Measurements from ENCODE around the gene ANKFN1. TPM values are rescaled to one million over a fixed set of nuclear protein-coding genes. Genes with fewer than 3 reads are reported as not detected.

ANKFN1 gene
- polyA plus RNA-seq, 2 donors = 0.08 to 0.09 TPM

DNA sequence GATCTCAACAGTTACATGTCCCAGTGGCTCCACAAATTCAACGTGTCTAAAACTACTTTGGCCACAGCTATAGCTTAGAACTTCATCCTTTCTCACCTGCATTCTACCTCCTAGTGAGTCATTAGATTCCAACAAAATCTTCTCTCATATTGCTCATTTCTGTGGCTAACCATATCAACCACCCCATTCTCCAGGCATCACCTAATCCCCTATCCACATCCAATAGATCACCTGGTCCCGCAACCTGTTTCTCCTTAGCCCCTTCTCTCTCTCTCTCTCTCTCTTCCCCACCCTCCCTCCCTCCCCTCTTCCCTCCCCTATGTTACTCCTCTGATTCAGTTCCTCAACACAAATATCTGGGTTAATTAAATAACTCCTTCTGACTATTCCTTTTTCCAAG lies 64.6 kb downstream of the ANKFN1 start:
- Histone ChIP-seq H3K36me3 (ENCODE audit: control insufficient read depth in 2 of 2, insufficient read depth in 2 of 2, low read length in 1 of 2) (no peaks in the 10 kb centered on the region), H3K4me1 (ENCODE audit: control insufficient read depth in 2 of 2, insufficient read depth in 2 of 2, low read length in 1 of 2) (no peaks in the 10 kb centered on the region), H3K4me3 (ENCODE audit: low read depth in 1 of 2, low read length in 2 of 2) (no peak overlapping the region), H3K27me3 (ENCODE audit: control insufficient read depth in 1 of 2, insufficient read depth in 2 of 2, low read length in 2 of 2) (no peaks in the 10 kb centered on the region), H3K9me3 (ENCODE audit: control insufficient read depth in 2 of 2, insufficient read depth in 1 of 2, low read depth in 1 of 2, low read length in 1 of 2) (no peaks in the 10 kb centered on the region), H3K27ac (ENCODE audit: low read depth in 2 of 2, low read length in 1 of 2) (no peak overlapping the region)
- 87 to 90% methylated on average over 2 of the region's 2 CpGs for WGBS, 2 donors

DNA sequence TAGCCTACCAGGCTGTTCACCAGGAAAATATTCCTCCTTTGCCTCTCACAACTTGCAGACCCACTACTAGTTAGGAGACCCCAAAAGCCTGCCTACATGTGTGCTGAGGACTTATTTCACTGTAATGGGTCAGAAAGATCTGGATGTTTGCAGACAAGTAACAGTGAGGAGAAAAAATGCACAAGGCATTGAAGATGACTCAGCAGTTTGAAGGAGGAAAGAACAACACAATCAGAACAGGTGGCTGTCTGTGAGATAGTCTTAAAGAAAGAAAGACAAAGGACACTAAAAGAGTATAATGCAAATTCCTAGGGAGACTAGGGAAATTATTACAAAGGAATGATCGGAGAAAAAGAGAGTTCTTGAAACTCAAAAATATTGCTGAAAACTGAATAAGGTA lies 69.0 kb downstream of the ANKFN1 start:
- Histone ChIP-seq H3K27me3 (ENCODE audit: control insufficient read depth in 1 of 2, insufficient read depth in 2 of 2, low read length in 2 of 2) (no peaks in the 10 kb centered on the region), H3K9me3 (ENCODE audit: control insufficient read depth in 2 of 2, insufficient read depth in 1 of 2, low read depth in 1 of 2, low read length in 1 of 2) (no peaks in the 10 kb centered on the region), H3K36me3 (ENCODE audit: control insufficient read depth in 2 of 2, insufficient read depth in 2 of 2, low read length in 1 of 2) (no peaks in the 10 kb centered on the region), H3K4me3 (ENCODE audit: low read depth in 1 of 2, low read length in 2 of 2) (no peak overlapping the region), H3K4me1 (ENCODE audit: control insufficient read depth in 2 of 2, insufficient read depth in 2 of 2, low read length in 1 of 2) (no peaks in the 10 kb centered on the region), H3K27ac (ENCODE audit: low read depth in 2 of 2, low read length in 1 of 2) (no peak overlapping the region)
- WGBS, 2 donors = 90 to 94% methylated on average over 1 of the region's 1 CpG

DNA sequence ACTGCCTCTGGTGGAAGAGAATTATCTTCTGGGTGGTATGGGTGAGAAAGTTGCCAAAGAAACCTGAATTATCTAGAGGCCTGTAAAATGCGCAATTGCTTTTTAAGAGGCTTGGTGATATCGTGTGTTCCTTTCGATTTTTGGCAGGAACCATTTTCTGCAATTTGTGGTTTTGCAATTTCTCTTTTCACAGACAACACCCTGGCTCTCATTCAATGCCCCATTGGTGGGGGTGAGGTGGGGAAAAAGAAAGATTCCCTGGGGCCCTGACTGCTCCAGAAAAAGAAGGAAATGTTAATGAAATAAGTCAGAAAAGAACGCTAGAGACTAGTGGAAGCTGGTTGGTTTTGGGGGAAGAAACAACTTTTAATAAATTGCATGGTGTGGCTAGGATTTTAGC lies 77.4 kb downstream of the ANKFN1 start:
- Histone ChIP-seq H3K9me3 (ENCODE audit: control insufficient read depth in 2 of 2, insufficient read depth in 1 of 2, low read depth in 1 of 2, low read length in 1 of 2) (no peaks in the 10 kb centered on the region), H3K36me3 (ENCODE audit: control insufficient read depth in 2 of 2, insufficient read depth in 2 of 2, low read length in 1 of 2) (no peaks in the 10 kb centered on the region), H3K27ac (ENCODE audit: low read depth in 2 of 2, low read length in 1 of 2) (no peak overlapping the region), H3K27me3 (ENCODE audit: control insufficient read depth in 1 of 2, insufficient read depth in 2 of 2, low read length in 2 of 2) (no peaks in the 10 kb centered on the region), H3K4me1 (ENCODE audit: control insufficient read depth in 2 of 2, insufficient read depth in 2 of 2, low read length in 1 of 2) (no peaks in the 10 kb centered on the region), H3K4me3 (ENCODE audit: low read depth in 1 of 2, low read length in 2 of 2) (no peak overlapping the region)
- 38 to 47% methylated on average over 4 of the region's 4 CpGs for WGBS, 2 donors

DNA sequence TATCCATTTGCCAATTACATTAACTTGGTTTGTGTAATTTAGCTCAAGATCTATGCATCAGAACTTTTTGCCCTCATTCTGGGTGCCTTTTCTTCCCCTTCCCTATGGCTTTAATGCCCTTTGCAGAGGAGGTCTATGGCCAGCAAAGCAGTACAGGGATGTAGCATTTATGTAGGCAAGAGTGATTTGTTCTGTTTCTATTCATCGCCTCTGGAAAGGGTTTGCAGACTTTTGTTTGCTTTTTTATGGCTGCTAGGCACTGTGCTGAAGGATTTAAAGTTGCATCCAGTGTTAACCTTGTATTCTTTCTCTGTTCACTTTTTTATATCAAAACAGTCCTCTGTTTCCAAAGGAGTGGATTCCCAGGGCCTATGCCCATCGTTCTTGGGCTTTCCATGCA lies 78.0 kb downstream of the ANKFN1 start:
- no peaks in the 10 kb centered on the region for H3K4me1 ChIP-seq (ENCODE audit: control insufficient read depth in 2 of 2, insufficient read depth in 2 of 2, low read length in 1 of 2)
- WGBS, 2 donors = 70 to 83% methylated on average over 2 of the region's 2 CpGs
- no peaks in the 10 kb centered on the region for H3K9me3 ChIP-seq (ENCODE audit: control insufficient read depth in 2 of 2, insufficient read depth in 1 of 2, low read depth in 1 of 2, low read length in 1 of 2)
- no peak overlapping the region for H3K4me3 ChIP-seq (ENCODE audit: low read depth in 1 of 2, low read length in 2 of 2)
- no peak overlapping the region for H3K27ac ChIP-seq (ENCODE audit: low read depth in 2 of 2, low read length in 1 of 2)
- H3K36me3 ChIP-seq (ENCODE audit: control insufficient read depth in 2 of 2, insufficient read depth in 2 of 2, low read length in 1 of 2) = no peaks in the 10 kb centered on the region
- no peaks in the 10 kb centered on the region for H3K27me3 ChIP-seq (ENCODE audit: control insufficient read depth in 1 of 2, insufficient read depth in 2 of 2, low read length in 2 of 2)

DNA sequence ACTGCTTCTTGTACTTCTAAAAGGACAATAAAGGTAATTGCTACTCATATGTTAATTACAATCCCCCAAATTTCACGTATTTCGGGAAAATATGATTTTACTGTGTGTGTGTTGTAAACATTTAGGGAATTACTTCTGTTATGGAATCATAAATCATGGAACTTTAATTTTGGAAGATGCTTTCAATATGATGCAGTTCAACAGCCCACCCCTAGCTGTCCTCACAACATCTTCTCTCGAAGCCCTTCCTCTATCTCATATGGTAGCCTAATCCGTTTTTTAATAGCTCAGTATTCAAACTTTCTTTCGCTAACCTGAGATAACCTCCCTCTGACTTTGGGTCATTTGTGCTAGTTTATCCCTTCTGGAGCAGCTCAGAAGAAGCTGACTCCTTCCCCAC lies 78.4 kb downstream of the ANKFN1 start:
- Histone ChIP-seq H3K27ac (ENCODE audit: low read depth in 2 of 2, low read length in 1 of 2) (no peak overlapping the region), H3K9me3 (ENCODE audit: control insufficient read depth in 2 of 2, insufficient read depth in 1 of 2, low read depth in 1 of 2, low read length in 1 of 2) (no peaks in the 10 kb centered on the region), H3K27me3 (ENCODE audit: control insufficient read depth in 1 of 2, insufficient read depth in 2 of 2, low read length in 2 of 2) (no peaks in the 10 kb centered on the region), H3K4me1 (ENCODE audit: control insufficient read depth in 2 of 2, insufficient read depth in 2 of 2, low read length in 1 of 2) (no peaks in the 10 kb centered on the region), H3K4me3 (ENCODE audit: low read depth in 1 of 2, low read length in 2 of 2) (no peak overlapping the region), H3K36me3 (ENCODE audit: control insufficient read depth in 2 of 2, insufficient read depth in 2 of 2, low read length in 1 of 2) (no peaks in the 10 kb centered on the region)
- WGBS, 2 donors = 82 to 84% methylated on average over 5 of the region's 5 CpGs

DNA sequence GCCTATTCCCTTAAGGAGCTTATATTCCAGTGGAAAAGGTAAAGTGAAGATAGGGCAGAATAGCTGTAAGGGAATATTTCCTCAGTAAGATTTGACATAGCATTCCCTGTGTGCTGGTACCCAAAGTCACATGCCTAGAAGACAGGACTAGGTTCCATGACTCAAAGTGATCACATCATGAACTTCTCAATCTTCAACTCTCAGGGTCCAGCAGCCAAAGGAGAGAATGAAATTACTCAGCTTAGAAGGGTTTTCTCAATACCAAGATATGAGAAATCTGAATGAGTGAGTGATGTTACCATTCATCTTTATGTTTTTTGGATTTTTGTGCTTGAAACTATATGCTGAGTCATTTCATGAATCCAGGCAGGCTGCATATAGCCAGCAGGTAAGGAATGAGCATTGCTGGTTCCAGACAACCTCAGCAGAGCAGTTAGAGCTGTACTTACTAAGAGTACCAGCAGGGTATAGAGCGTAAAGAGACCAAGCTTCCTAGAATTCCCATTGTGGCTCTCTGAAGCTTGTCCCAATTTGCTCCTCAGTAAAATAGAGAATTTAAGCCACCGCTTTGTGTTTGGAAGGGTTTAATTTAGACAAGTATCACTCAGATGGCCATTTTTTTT lies 91.1 kb downstream of the ANKFN1 start:
- H3K36me3 ChIP-seq (ENCODE audit: control insufficient read depth in 2 of 2, insufficient read depth in 2 of 2, low read length in 1 of 2) = no peaks in the 10 kb centered on the region
- no peak overlapping the region for H3K27ac ChIP-seq (ENCODE audit: low read depth in 2 of 2, low read length in 1 of 2)
- H3K27me3 ChIP-seq (ENCODE audit: control insufficient read depth in 1 of 2, insufficient read depth in 2 of 2, low read length in 2 of 2) = no peaks in the 10 kb centered on the region
- WGBS, 2 donors = 95 to 98% methylated on average over 2 of the region's 2 CpGs
- no peaks in the 10 kb centered on the region for H3K9me3 ChIP-seq (ENCODE audit: control insufficient read depth in 2 of 2, insufficient read depth in 1 of 2, low read depth in 1 of 2, low read length in 1 of 2)
- no peaks in the 10 kb centered on the region for H3K4me1 ChIP-seq (ENCODE audit: control insufficient read depth in 2 of 2, insufficient read depth in 2 of 2, low read length in 1 of 2)
- H3K4me3 ChIP-seq (ENCODE audit: low read depth in 1 of 2, low read length in 2 of 2) = no peak overlapping the region

DNA sequence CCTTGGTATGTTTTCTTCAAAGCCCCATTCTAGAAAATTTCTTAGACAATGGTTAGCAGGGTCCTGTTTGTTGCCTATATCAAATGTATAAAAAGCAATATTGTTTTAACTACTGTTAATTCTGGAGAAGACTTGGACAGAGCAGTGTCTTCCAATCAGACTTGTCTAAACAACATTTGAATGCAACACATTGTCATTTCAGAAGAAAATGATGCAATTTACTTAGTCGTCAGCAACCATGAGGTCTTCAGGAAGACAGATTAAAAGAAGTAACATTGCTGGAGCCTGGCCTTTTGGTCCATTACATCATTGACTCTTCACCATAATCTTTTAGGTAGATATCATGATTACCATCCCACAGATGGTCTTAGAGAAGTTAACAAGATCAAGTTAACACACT lies 94.5 kb downstream of the ANKFN1 start:
- H3K4me1 ChIP-seq (ENCODE audit: control insufficient read depth in 2 of 2, insufficient read depth in 2 of 2, low read length in 1 of 2) = no peaks in the 10 kb centered on the region
- no peak overlapping the region for H3K4me3 ChIP-seq (ENCODE audit: low read depth in 1 of 2, low read length in 2 of 2)
- H3K36me3 ChIP-seq (ENCODE audit: control insufficient read depth in 2 of 2, insufficient read depth in 2 of 2, low read length in 1 of 2) = no peaks in the 10 kb centered on the region
- WGBS, 2 donors = 73 to 78% methylated on average over 1 of the region's 1 CpG
- H3K27ac ChIP-seq (ENCODE audit: low read depth in 2 of 2, low read length in 1 of 2) = no peak overlapping the region
- H3K9me3 ChIP-seq (ENCODE audit: control insufficient read depth in 2 of 2, insufficient read depth in 1 of 2, low read depth in 1 of 2, low read length in 1 of 2) = no peaks in the 10 kb centered on the region
- peaks cover 0 to 3% of the 10 kb centered on the region in 2 donors for H3K27me3 ChIP-seq (ENCODE audit: control insufficient read depth in 1 of 2, insufficient read depth in 2 of 2, low read length in 2 of 2)

DNA sequence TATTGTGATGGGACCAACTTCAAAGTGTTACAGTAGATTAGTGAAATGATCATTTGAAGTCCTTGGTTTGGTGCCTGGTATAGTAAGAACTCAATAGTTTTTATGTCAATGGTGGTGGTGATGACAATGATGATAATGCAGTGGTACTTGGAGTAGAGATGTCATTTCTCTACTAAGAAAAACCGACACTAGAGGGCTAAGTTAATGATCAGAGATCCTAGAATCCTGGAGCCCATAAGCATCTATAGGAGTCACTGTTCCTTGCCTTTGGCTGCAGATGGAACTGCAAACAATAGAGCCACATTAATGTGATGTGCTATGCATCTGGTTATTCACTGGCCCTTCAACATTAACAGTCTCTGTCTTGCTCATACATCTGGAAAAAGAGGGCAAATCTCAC lies 103.8 kb downstream of the ANKFN1 start:
- H3K27me3 ChIP-seq (ENCODE audit: control insufficient read depth in 1 of 2, insufficient read depth in 2 of 2, low read length in 2 of 2) = no peaks in the 10 kb centered on the region
- H3K27ac ChIP-seq (ENCODE audit: low read depth in 2 of 2, low read length in 1 of 2) = no peak overlapping the region
- H3K4me3 ChIP-seq (ENCODE audit: low read depth in 1 of 2, low read length in 2 of 2) = no peak overlapping the region
- no peaks in the 10 kb centered on the region for H3K4me1 ChIP-seq (ENCODE audit: control insufficient read depth in 2 of 2, insufficient read depth in 2 of 2, low read length in 1 of 2)
- 58 to 67% methylated on average over 1 of the region's 1 CpG for WGBS, 2 donors
- H3K9me3 ChIP-seq (ENCODE audit: control insufficient read depth in 2 of 2, insufficient read depth in 1 of 2, low read depth in 1 of 2, low read length in 1 of 2) = no peaks in the 10 kb centered on the region
- H3K36me3 ChIP-seq (ENCODE audit: control insufficient read depth in 2 of 2, insufficient read depth in 2 of 2, low read length in 1 of 2) = no peaks in the 10 kb centered on the region

DNA sequence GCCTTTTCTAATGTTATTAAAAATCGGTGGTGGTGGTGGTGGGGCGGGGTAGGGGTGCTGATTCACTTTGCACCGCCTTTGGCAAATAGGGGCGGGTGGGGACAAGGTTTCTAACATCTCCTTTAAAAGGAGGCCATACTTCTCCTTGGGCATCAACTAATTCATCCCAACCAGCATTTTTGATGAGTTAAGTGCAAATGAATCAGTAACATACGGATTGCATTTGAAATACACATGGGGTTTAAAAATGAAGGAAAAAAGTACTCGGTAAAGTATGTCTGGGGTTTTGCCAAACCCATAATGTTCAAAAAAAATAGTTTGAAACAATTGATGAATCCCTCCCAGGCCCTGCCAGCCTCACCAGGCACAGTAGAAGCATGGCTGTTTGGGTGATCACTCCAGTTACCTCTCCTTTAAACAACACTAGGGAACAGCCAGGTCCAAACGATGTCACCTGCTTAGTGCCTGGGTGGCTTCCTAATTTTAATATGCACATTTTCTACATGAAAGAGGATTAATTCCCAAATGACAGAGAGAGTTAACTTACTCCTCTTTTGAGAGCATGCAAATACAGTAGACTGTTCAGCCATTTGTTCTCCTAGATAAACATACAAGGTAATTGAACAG lies 107.2 kb downstream of the ANKFN1 start:
- Histone ChIP-seq H3K27me3 (ENCODE audit: control insufficient read depth in 1 of 2, insufficient read depth in 2 of 2, low read length in 2 of 2) (no peaks in the 10 kb centered on the region), H3K4me1 (ENCODE audit: control insufficient read depth in 2 of 2, insufficient read depth in 2 of 2, low read length in 1 of 2) (no peaks in the 10 kb centered on the region), H3K27ac (ENCODE audit: low read depth in 2 of 2, low read length in 1 of 2) (no peak overlapping the region), H3K4me3 (ENCODE audit: low read depth in 1 of 2, low read length in 2 of 2) (no peak overlapping the region), H3K36me3 (ENCODE audit: control insufficient read depth in 2 of 2, insufficient read depth in 2 of 2, low read length in 1 of 2) (no peaks in the 10 kb centered on the region), H3K9me3 (ENCODE audit: control insufficient read depth in 2 of 2, insufficient read depth in 1 of 2, low read depth in 1 of 2, low read length in 1 of 2) (no peaks in the 10 kb centered on the region)
- 75 to 79% methylated on average over 7 of the region's 7 CpGs for WGBS, 2 donors

DNA sequence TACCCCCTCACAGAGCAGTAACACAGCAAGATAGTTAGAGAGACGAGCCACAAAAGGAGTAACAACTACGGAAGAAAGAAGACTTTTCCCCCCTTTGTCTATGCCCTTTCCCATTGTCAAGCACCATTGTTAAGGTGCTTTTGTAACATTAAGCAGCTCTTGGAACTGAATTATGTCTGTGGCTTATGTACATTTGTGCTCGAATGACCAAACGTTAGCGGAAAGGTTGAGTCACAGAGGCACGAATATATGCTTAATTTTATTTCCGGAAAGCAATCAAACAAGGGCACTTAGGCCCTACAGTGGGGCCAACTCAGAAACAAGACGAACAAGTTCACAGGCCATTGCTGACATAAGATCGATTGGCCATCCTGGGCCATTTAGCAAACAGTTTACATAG lies 109.5 kb downstream of the ANKFN1 start:
- no peak overlapping the region for H3K27ac ChIP-seq (ENCODE audit: low read depth in 2 of 2, low read length in 1 of 2)
- no peak overlapping the region for H3K4me3 ChIP-seq (ENCODE audit: low read depth in 1 of 2, low read length in 2 of 2)
- H3K36me3 ChIP-seq (ENCODE audit: control insufficient read depth in 2 of 2, insufficient read depth in 2 of 2, low read length in 1 of 2) = no peaks in the 10 kb centered on the region
- H3K27me3 ChIP-seq (ENCODE audit: control insufficient read depth in 1 of 2, insufficient read depth in 2 of 2, low read length in 2 of 2) = no peaks in the 10 kb centered on the region
- H3K4me1 ChIP-seq (ENCODE audit: control insufficient read depth in 2 of 2, insufficient read depth in 2 of 2, low read length in 1 of 2) = no peaks in the 10 kb centered on the region
- 49 to 55% methylated on average over 9 of the region's 9 CpGs for WGBS, 2 donors
- no peaks in the 10 kb centered on the region for H3K9me3 ChIP-seq (ENCODE audit: control insufficient read depth in 2 of 2, insufficient read depth in 1 of 2, low read depth in 1 of 2, low read length in 1 of 2)
